GM15510 (cell line): Measurements from ENCODE around the gene ERVMER34-1.
A peak's percentile ranks its signal among the peaks of the same experiment; 100 is the strongest.

Source experiments
- POLR2A ChIP-seq: IDR thresholded peaks from 3 replicates; pipeline ENCODE4 v1.6.1; 2011; ENCODE audit warnings: borderline replicate concordance; ENCODE audit not compliant: insufficient read length; ENCODE audit errors: extremely low read depth

Gene ERVMER34-1

GRCh38 chr4:52744588-52744987 lies 6.6 kb downstream of the ERVMER34-1 start:
- TF ChIP-seq POLR2A, result no peak

- no peak for TF ChIP-seq POLR2A
Measured at GRCh38 chr4:52743444-52744019, 7.7 kb downstream of the ERVMER34-1 start.

- TF ChIP-seq POLR2A, result no peak
Measured at GRCh38 chr4:52729586-52729985, 21.6 kb downstream of the ERVMER34-1 start.

GRCh38 chr4:52728691-52729240 lies 22.5 kb downstream of the ERVMER34-1 start:
- TF ChIP-seq POLR2A, result no peak

- TF ChIP-seq POLR2A, result no peak
Measured at GRCh38 chr4:52726826-52727580, 24.2 kb downstream of the ERVMER34-1 start.

GRCh38 chr4:52721968-52722815 lies 29.0 kb downstream of the ERVMER34-1 start:
- TF ChIP-seq POLR2A, result peak; percentile 87

- no peak for TF ChIP-seq POLR2A
Measured at GRCh38 chr4:52718123-52718522, 33.1 kb downstream of the ERVMER34-1 start.

GRCh38 chr4:52716364-52717151 lies 34.7 kb downstream of the ERVMER34-1 start:
- TF ChIP-seq POLR2A, result no peak

- no peak for TF ChIP-seq POLR2A
Measured at GRCh38 chr4:52715914-52716313, 35.3 kb downstream of the ERVMER34-1 start.

- no peak for TF ChIP-seq POLR2A
Measured at GRCh38 chr4:52715255-52715897, 35.8 kb downstream of the ERVMER34-1 start.

- no peak for TF ChIP-seq POLR2A
Measured at GRCh38 chr4:52714597-52715254, 36.5 kb downstream of the ERVMER34-1 start.

GRCh38 chr4:52713456-52713937 lies 37.7 kb downstream of the ERVMER34-1 start:
- no peak for TF ChIP-seq POLR2A
